HepG2 (cell line): ENCODE data around the gene BID. TPM values are rescaled to one million over a fixed set of nuclear protein-coding genes. Genes with fewer than 3 reads are reported as not detected.
A peak's percentile ranks its signal among the peaks of the same experiment; 100 is the strongest.

Source experiments
- ATAC-seq: fragments of 200-7000 bp; cut with Tn5 transposase; 3 replicates; pipeline ENCODE4 v1.9.1; 2020; ENCODE audit warnings: mild to moderate bottlenecking, moderate library complexity
- BruUV-seq: library from RNA; stranded (reverse); fragments of 400-500 nt; replicated peaks from 2 replicates; lab custom pipeline; 2021; lab: Mats Ljungman, UMichigan
- CTCF ChIA-PET: fragments of 300-600 bp; formaldehyde crosslinking; extraction: SDS; loops from one replicate; lab custom pipeline; 2021; ENCODE audit warnings: low total read pairs, inconsistent platforms, low intra/inter-chr PET ratio; lab: Yijun Ruan, JAX
- POLR2A ChIA-PET: fragments of 350-600 bp; sonication (Branson Sonifier 250); formaldehyde crosslinking; loops from one replicate; lab custom pipeline; 2020; ENCODE audit warnings: antibody characterized with exemption, inconsistent platforms; lab: Yijun Ruan, JAX
- DNase-seq: peaks from one replicate; pipeline ENCODE4 v3.0.0-alpha.2; 2015; ENCODE audit warnings: low spot score
- FAIRE-seq: peaks from 3 replicates; lab custom pipeline; 2011; peaks lifted over from hg19 to GRCh38; lab: Jason Lieb, UNC
- H2AFZ ChIP-seq: one replicate; pipeline ENCODE4 v1.6.1; 2011; ENCODE audit warnings: low read length, inconsistent platforms
- H3K27ac ChIP-seq: fragments of 300-600 bp; 3 replicates; pipeline ENCODE4 v1.8.0; 2011; ENCODE audit warnings: mixed run types, mild to moderate bottlenecking, mixed read lengths, low read length, inconsistent platforms; ENCODE audit not compliant: insufficient read depth; ENCODE audit errors: extremely low read length
- H3K27me3 ChIP-seq, 2 experiments: fragments of 200-600 bp in 1 of 2; 2 replicates in 1 of 2; 3 replicates in 1 of 2; pipeline versions ENCODE4 v1.6.0 to v1.8.0; 2011; ENCODE audit warnings: low read length in 2 of 2, mild to moderate bottlenecking in 2 of 2, moderate library complexity in 2 of 2, inconsistent platforms in 1 of 2; ENCODE audit not compliant: insufficient read depth in 2 of 2, control insufficient read depth in 1 of 2
- H3K36me3 ChIP-seq, 2 experiments: fragments of 200-600 bp in 1 of 2; replicated peaks in 1 of 2; 2 replicates in 1 of 2; 3 replicates in 1 of 2; pipeline versions ENCODE4 v1.5.1 to v1.8.0; 2011; ENCODE audit warnings: low read length in 2 of 2, inconsistent platforms in 1 of 2; ENCODE audit not compliant: insufficient read depth in 2 of 2, control insufficient read depth in 1 of 2
- H3K4me1 ChIP-seq: 2 replicates; pipeline ENCODE4 v1.5.1; 2012; ENCODE audit warnings: low read length, inconsistent platforms; ENCODE audit not compliant: insufficient read depth
- H3K4me2 ChIP-seq: 2 replicates; pipeline ENCODE4 v1.6.0; 2011; ENCODE audit warnings: low read depth, low read length, inconsistent platforms
- H3K4me3 ChIP-seq, 3 experiments: fragments of 200-600 bp in 1 of 3; sonication (generic), shearing (Covaris generic) in 1 of 3; replicated peaks in 1 of 3; 2 replicates each; pipeline ENCODE4 v1.5.1; 2011 to 2016; ENCODE audit warnings: low read length in 3 of 3, inconsistent platforms in 2 of 3, low read depth in 2 of 3, mild to moderate bottlenecking in 2 of 3, control low read depth in 1 of 3, mixed read lengths in 1 of 3; ENCODE audit not compliant: insufficient read depth in 1 of 3
- H3K79me2 ChIP-seq: one replicate; pipeline ENCODE4 v1.6.1; 2011; ENCODE audit warnings: low read length, inconsistent platforms; ENCODE audit not compliant: insufficient read depth
- H3K9ac ChIP-seq: 2 replicates; pipeline ENCODE4 v1.6.0; 2011; ENCODE audit warnings: mild to moderate bottlenecking, low read depth, low read length, inconsistent platforms; ENCODE audit not compliant: insufficient read depth
- H3K9me3 ChIP-seq: 2 replicates; pipeline ENCODE4 v1.5.1; 2012; ENCODE audit warnings: mild to moderate bottlenecking, low read length
- H4K20me1 ChIP-seq: 2 replicates; pipeline ENCODE4 v1.6.0; 2011; ENCODE audit warnings: inconsistent platforms, mild to moderate bottlenecking, low read length, moderate library complexity; ENCODE audit not compliant: insufficient read depth
- DMAP1 ChIP-seq: IDR thresholded peaks from 2 replicates; pipeline ENCODE4 v1.6.1; 2016
- FLYWCH1 ChIP-seq: sonication (generic); formaldehyde crosslinking; IDR thresholded peaks from 2 replicates; pipeline ENCODE4 v1.8.1; 2023; ENCODE audit warnings: mild to moderate bottlenecking, missing genetic modification reagents
- FOXP1 ChIP-seq, 2 experiments: fragments of 450-650 bp in 1 of 2; IDR thresholded peaks; 2 replicates each; pipeline ENCODE4 v1.6.1; 2017 to 2018; ENCODE audit warnings: antibody characterized with exemption in 1 of 2
- ISL2 ChIP-seq: sonication (generic); formaldehyde crosslinking; IDR thresholded peaks from 2 replicates; pipeline ENCODE4 v1.5.0; 2020; ENCODE audit warnings: missing genetic modification reagents
- KLF16 ChIP-seq, 2 experiments: sonication (generic) in 1 of 2; formaldehyde crosslinking in 1 of 2; IDR thresholded peaks; 2 replicates each; pipeline versions ENCODE4 v1.6.1 to v1.8.0; 2016 to 2023; ENCODE audit warnings: missing genetic modification reagents in 2 of 2, missing compliant biosample characterization in 1 of 2
- NCOA5 ChIP-seq: sonication (generic); formaldehyde crosslinking; IDR thresholded peaks from 2 replicates; pipeline ENCODE4 v1.4.0; 2020; ENCODE audit warnings: missing genetic modification reagents
- SMARCC2 ChIP-seq: fragments of 450-650 bp; IDR thresholded peaks from 2 replicates; pipeline ENCODE4 v1.6.1; 2017; ENCODE audit warnings: antibody characterized with exemption, mild to moderate bottlenecking
- TAF1 ChIP-seq: sonication (generic); formaldehyde crosslinking; IDR thresholded peaks from 2 replicates; pipeline ENCODE4 v1.4.0; 2020; ENCODE audit warnings: missing genetic modification reagents
- TARDBP ChIP-seq: sonication (generic); formaldehyde crosslinking; IDR thresholded peaks from 2 replicates; pipeline ENCODE4 v1.8.0; 2022; ENCODE audit warnings: mild to moderate bottlenecking, missing genetic modification reagents
- ZFP36 ChIP-seq: fragments of 150-350 bp; IDR thresholded peaks from 2 replicates; pipeline ENCODE4 v1.6.1; 2018; ENCODE audit warnings: borderline replicate concordance, low read length, low read depth; ENCODE audit not compliant: partially characterized antibody
- ZFP90 ChIP-seq: sonication (generic); formaldehyde crosslinking; IDR thresholded peaks from 2 replicates; pipeline ENCODE4 v1.8.0; 2022; ENCODE audit warnings: missing genetic modification reagents, mild to moderate bottlenecking, inconsistent platforms, borderline replicate concordance
- ZNF326 ChIP-seq: sonication (generic); formaldehyde crosslinking; IDR thresholded peaks from 2 replicates; pipeline ENCODE4 v1.4.0; 2020; ENCODE audit warnings: missing genetic modification reagents, borderline replicate concordance
- ZNF550 ChIP-seq: sonication (generic); formaldehyde crosslinking; IDR thresholded peaks from 2 replicates; pipeline ENCODE4 v1.4.0; 2020; ENCODE audit warnings: mild to moderate bottlenecking, missing genetic modification reagents, borderline replicate concordance
- ZSCAN21 ChIP-seq: sonication (generic); formaldehyde crosslinking; IDR thresholded peaks from 2 replicates; pipeline ENCODE4 v1.8.0; 2022; ENCODE audit warnings: mild to moderate bottlenecking, missing genetic modification reagents, moderate library complexity, borderline replicate concordance
- WGBS: methylation state at CpG from one replicate; pipeline ENCODE4 v1.1.6; 2017; ENCODE audit warnings: low lambda C conversion rate; 5-methylcytosine and 5-hydroxymethylcytosine counted together
- in situ Hi-C: cut with HindIII; loops from 2 replicates; pipeline ENCODE4 v1.10.0; 2017; ENCODE audit warnings: low pct_unique_long_range_greater_than_20kb; ENCODE audit not compliant: extremely low pct_ligation_motif_present
- intact Hi-C: fragments of 100-400 bp; cut with micrococcal nuclease; formaldehyde crosslinking; loops from one replicate; pipeline ENCODE4 v1.10.0; 2022; ENCODE audit not compliant: unreplicated experiment
- polyA plus RNA-seq, 8 experiments: library from polyadenylated mRNA; depleted of rRNA in 3 of 8; stranded (reverse) in 7 of 8; unstranded in 1 of 8; fragments of >200 nt; fragmentation: Illumina TruSeq in 4 of 8; extraction: Trizol in 4 of 8; gene quantifications; 2 replicates each; pipeline versions ENCODE4 v1.2.1 to v1.2.3, GENCODE V29; 2011 to 2016; ENCODE audit warnings: low read depth in 4 of 8, missing spikeins in 1 of 8, mixed read lengths in 1 of 8; ENCODE audit not compliant: insufficient read depth in 1 of 8
- total RNA-seq, 5 experiments: library from RNA; depleted of rRNA; stranded (reverse); fragments of >200 nt; fragmentation: Illumina TruSeq; extraction: Trizol; gene quantifications; 2 replicates each; pipeline ENCODE4 v1.2.3, GENCODE V29; 2016; ENCODE audit warnings: low read depth in 1 of 5
- TF ChIP-seq, protein P1 (sequence below): sonication (generic); formaldehyde crosslinking; IDR thresholded peaks from 2 replicates; pipeline ENCODE4 v1.5.0; 2020; ENCODE audit warnings: mild to moderate bottlenecking, missing genetic modification reagents
- TF ChIP-seq, protein P2 (sequence below): sonication (generic); formaldehyde crosslinking; IDR thresholded peaks from 2 replicates; pipeline ENCODE4 v1.5.1; 2020; ENCODE audit warnings: mild to moderate bottlenecking, missing genetic modification reagents, moderate library complexity

The BID gene
- total and polyA plus RNA-seq, 2 of the 13 experiments (the other 11 are each of a cell fraction or from before 2014, with no cell fraction given) = 35.3 to 51.7 TPM

GRCh38 chr22:17786435-17787161, 12.3 kb upstream of the BID start:
- ChIA-PET CTCF (interaction anchor here (1.0 to 2.9 kb wide), 2 partner anchors 32 to 44 kb away, joined by 3 to 24 read pairs; no protein-coding TSS in a partner anchor), POLR2A (interaction anchor here (0.7 to 3.1 kb wide), 11 partner anchors 9 to 364 kb away, joined by 3 to 24 read pairs (median 7); partner anchors contain the start of genes BID, PEX26 and USP18)
- no TSS peak for BruUV-seq
- H4K20me1 ChIP-seq = no peaks in the 10 kb centered on the region
- intact Hi-C loops = loop anchor here (1.0 to 2.0 kb wide), 2 partner anchors 26 to 44 kb away; no protein-coding TSS in a partner anchor
- H3K4me3 ChIP-seq = peak overlapping the region in 1 of 3 experiments; percentile 51; a peak in 2 of 6 replicates
- DNase-seq = peak; percentile 91
- H3K27ac ChIP-seq = peak overlapping the region; percentile 68
- peaks cover 4 to 6% of the 10 kb centered on the region in 2 experiments; a peak in 2 of 5 replicates for H3K36me3 ChIP-seq
- no peaks in the 10 kb centered on the region for H3K27me3 ChIP-seq
- H3K4me1 ChIP-seq = peaks cover 47% of the 10 kb centered on the region
- no peaks in the 10 kb centered on the region for H3K79me2 ChIP-seq
- 19% methylated on average over 17 of the region's 18 CpGs for WGBS
- peak overlapping the region; percentile 68 for H3K4me2 ChIP-seq
- FAIRE-seq = peak; percentile 78
- no peak overlapping the region for H2AFZ ChIP-seq
- in situ Hi-C loops = no loop called here
- ATAC-seq = peak; percentile 76
- H3K9ac ChIP-seq = peak overlapping the region; percentile 42; the same call in 1 of the 2 replicates
- H3K9me3 ChIP-seq = no peaks in the 10 kb centered on the region
- TF ChIP-seq DMAP1 (CRISPR knock-in tag) (peak; percentile 70; the same call in 1 of the 2 replicates), TARDBP (CRISPR knock-in tag) (peak; percentile 40; the same call in 1 of the 2 replicates), ZNF326 (no peak), ZFP36 (peak; percentile 6), FOXP1 (IDR thresholded peaks at IDR 0.05) (no peak), FOXP1 (CRISPR knock-in tag; IDR thresholded peaks at IDR 0.05) (peak; percentile 20; the same call in 1 of the 2 replicates), ZFP90 (CRISPR knock-in tag) (peak; percentile 74; the same call in 1 of the 2 replicates), ISL2 (CRISPR knock-in tag) (no peak), SMARCC2 (no peak), ZSCAN21 (no peak), TAF1 (CRISPR knock-in tag) (peak; percentile 32; the same call in 1 of the 2 replicates), FLYWCH1 (CRISPR knock-in tag) (no peak), KLF16 (CRISPR knock-in tag; IDR thresholded peaks at IDR 0.05) (no peak), NCOA5 (peak; percentile 40; the same call in 1 of the 2 replicates), ZNF550 (CRISPR knock-in tag) (0 out of 2 replicates have a peak, but pooled peaks have one; percentile 73)
- TF ChIP-seq, protein P1, sequence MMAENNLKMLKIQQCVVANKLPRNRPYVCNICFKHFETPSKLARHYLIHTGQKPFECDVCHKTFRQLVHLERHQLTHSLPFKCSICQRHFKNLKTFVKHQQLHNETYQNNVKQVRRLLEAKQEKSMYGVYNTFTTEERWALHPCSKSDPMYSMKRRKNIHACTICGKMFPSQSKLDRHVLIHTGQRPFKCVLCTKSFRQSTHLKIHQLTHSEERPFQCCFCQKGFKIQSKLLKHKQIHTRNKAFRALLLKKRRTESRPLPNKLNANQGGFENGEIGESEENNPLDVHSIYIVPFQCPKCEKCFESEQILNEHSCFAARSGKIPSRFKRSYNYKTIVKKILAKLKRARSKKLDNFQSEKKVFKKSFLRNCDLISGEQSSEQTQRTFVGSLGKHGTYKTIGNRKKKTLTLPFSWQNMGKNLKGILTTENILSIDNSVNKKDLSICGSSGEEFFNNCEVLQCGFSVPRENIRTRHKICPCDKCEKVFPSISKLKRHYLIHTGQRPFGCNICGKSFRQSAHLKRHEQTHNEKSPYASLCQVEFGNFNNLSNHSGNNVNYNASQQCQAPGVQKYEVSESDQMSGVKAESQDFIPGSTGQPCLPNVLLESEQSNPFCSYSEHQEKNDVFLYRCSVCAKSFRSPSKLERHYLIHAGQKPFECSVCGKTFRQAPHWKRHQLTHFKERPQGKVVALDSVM (CRISPR knock-in tag) = no peak
- TF ChIP-seq, protein P2, sequence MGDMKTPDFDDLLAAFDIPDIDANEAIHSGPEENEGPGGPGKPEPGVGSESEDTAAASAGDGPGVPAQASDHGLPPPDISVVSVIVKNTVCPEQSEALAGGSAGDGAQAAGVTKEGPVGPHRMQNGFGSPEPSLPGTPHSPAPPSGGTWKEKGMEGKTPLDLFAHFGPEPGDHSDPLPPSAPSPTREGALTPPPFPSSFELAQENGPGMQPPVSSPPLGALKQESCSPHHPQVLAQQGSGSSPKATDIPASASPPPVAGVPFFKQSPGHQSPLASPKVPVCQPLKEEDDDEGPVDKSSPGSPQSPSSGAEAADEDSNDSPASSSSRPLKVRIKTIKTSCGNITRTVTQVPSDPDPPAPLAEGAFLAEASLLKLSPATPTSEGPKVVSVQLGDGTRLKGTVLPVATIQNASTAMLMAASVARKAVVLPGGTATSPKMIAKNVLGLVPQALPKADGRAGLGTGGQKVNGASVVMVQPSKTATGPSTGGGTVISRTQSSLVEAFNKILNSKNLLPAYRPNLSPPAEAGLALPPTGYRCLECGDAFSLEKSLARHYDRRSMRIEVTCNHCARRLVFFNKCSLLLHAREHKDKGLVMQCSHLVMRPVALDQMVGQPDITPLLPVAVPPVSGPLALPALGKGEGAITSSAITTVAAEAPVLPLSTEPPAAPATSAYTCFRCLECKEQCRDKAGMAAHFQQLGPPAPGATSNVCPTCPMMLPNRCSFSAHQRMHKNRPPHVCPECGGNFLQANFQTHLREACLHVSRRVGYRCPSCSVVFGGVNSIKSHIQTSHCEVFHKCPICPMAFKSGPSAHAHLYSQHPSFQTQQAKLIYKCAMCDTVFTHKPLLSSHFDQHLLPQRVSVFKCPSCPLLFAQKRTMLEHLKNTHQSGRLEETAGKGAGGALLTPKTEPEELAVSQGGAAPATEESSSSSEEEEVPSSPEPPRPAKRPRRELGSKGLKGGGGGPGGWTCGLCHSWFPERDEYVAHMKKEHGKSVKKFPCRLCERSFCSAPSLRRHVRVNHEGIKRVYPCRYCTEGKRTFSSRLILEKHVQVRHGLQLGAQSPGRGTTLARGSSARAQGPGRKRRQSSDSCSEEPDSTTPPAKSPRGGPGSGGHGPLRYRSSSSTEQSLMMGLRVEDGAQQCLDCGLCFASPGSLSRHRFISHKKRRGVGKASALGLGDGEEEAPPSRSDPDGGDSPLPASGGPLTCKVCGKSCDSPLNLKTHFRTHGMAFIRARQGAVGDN = peak; percentile 90
